NT2/D1 (cell line): ENCODE results near the gene HJURP.

Source experiments
- DNase-seq: peaks from one replicate; pipeline ENCODE4 v3.0.0-alpha.2; 2011; ENCODE audit warnings: low read depth, low spot score
- H3K27me3 ChIP-seq: 2 replicates; pipeline ENCODE4 v1.6.0; 2011; ENCODE audit warnings: mild to moderate bottlenecking; ENCODE audit not compliant: insufficient read length, insufficient read depth
- H3K36me3 ChIP-seq: 2 replicates; pipeline ENCODE4 v1.6.1; 2011; ENCODE audit warnings: mild to moderate bottlenecking, low read length, mixed read lengths; ENCODE audit not compliant: insufficient read depth, insufficient read length
- H3K4me1 ChIP-seq: 2 replicates; pipeline ENCODE4 v1.5.1; 2011; ENCODE audit not compliant: insufficient read depth, insufficient read length
- H3K4me3 ChIP-seq: 2 replicates; pipeline ENCODE4 v1.5.1; 2011; ENCODE audit warnings: low read depth; ENCODE audit not compliant: insufficient read length
- H3K9ac ChIP-seq: 2 replicates; pipeline ENCODE4 v1.6.0; 2011; ENCODE audit warnings: low read depth; ENCODE audit not compliant: insufficient read length
- H3K9me3 ChIP-seq: 2 replicates; pipeline ENCODE4 v1.5.1; 2011; ENCODE audit warnings: mild to moderate bottlenecking, low read length; ENCODE audit not compliant: insufficient read depth
- SUZ12 ChIP-seq: IDR thresholded peaks from 2 replicates; pipeline ENCODE4 v1.6.1; 2011; ENCODE audit not compliant: insufficient read length, insufficient read depth; ENCODE audit errors: extremely low read depth
- YY1 ChIP-seq: IDR thresholded peaks from 2 replicates; pipeline ENCODE4 v1.6.1; 2011; ENCODE audit not compliant: insufficient read length, insufficient read depth
- ZNF274 ChIP-seq: IDR thresholded peaks from 2 replicates; pipeline ENCODE4 v1.6.1; 2011; ENCODE audit warnings: mild to moderate bottlenecking, low read depth, low read length

The HJURP gene

GRCh38 chr2:233856184-233856583 lies 1.8 kb upstream of the HJURP start:
- H3K4me3 ChIP-seq = no peak overlapping the region
- peaks cover 25% of the 10 kb centered on the region for H3K36me3 ChIP-seq
- no peak for TF ChIP-seq SUZ12
- no peak for TF ChIP-seq YY1
- TF ChIP-seq ZNF274 = no peak
- no peaks in the 10 kb centered on the region for H3K9me3 ChIP-seq
- no peaks in the 10 kb centered on the region for H3K4me1 ChIP-seq
- H3K9ac ChIP-seq = no peak overlapping the region
- DNase-seq = no peak
- no peaks in the 10 kb centered on the region for H3K27me3 ChIP-seq

GRCh38 chr2:233855345-233855744 lies 1.0 kb upstream of the HJURP start:
- no peak for DNase-seq
- no peaks in the 10 kb centered on the region for H3K9me3 ChIP-seq
- H3K4me3 ChIP-seq = no peak overlapping the region
- no peaks in the 10 kb centered on the region for H3K27me3 ChIP-seq
- H3K4me1 ChIP-seq = no peaks in the 10 kb centered on the region
- no peak overlapping the region for H3K9ac ChIP-seq
- TF ChIP-seq ZNF274 (no peak), SUZ12 (no peak), YY1 (no peak)
- peaks cover 34% of the 10 kb centered on the region for H3K36me3 ChIP-seq

DNA sequence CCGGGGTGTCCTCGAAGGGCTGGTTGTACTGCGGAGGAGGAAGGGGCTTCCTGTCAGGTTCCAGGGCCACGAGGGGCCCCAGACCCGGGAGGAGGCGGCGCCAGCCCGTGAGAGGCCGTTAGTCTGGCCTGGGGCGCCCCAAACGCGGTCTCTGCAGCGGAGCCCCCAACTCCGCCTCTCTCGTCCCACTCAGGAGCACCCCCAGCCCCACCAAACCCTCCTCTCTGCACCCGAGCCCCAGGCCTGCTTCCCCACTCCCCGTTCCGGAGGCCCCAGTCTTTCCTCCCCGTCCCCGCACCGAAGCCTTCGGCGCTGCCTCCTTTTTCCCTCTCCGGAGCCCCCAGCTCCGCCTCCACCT lies 473 bp downstream of the HJURP start:
- Histone ChIP-seq H3K9ac (peak overlapping the region; percentile 96), H3K4me1 (no peaks in the 10 kb centered on the region), H3K27me3 (no peaks in the 10 kb centered on the region), H3K4me3 (peak overlapping the region; percentile 93), H3K9me3 (no peaks in the 10 kb centered on the region), H3K36me3 (peaks cover 49% of the 10 kb centered on the region)
- TF ChIP-seq ZNF274 (no peak), SUZ12 (no peak), YY1 (no peak)
- DNase-seq = no peak

DNA sequence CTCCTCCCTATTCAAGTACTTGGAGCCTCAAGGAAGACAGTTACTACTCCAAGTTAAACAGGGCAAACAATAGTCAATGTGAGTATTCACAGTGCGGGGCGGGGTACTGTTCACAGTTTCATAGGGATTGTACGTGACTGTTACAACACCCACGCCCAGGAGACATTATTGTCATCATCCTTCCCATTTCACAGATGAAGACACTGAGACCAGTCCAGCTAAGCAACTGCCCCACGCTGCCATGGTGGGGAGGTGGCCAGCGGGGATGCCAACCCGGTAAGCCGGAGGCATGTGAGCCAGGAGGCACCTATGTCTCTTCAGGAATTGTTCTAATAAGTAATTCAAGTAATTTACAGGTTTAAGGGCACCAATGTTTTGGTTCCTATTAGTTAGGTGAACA lies 982 bp downstream of the HJURP start:
- DNase-seq = no peak
- TF ChIP-seq YY1 = no peak
- no peak for TF ChIP-seq SUZ12
- TF ChIP-seq ZNF274 = no peak
- H3K4me1 ChIP-seq = no peaks in the 10 kb centered on the region
- peak overlapping the region; percentile 93 for H3K4me3 ChIP-seq
- peak overlapping the region; percentile 96 for H3K9ac ChIP-seq
- peaks cover 54% of the 10 kb centered on the region for H3K36me3 ChIP-seq
- H3K9me3 ChIP-seq = no peaks in the 10 kb centered on the region
- H3K27me3 ChIP-seq = no peaks in the 10 kb centered on the region

- no peaks in the 10 kb centered on the region for H3K9me3 ChIP-seq
- no peak overlapping the region for H3K4me3 ChIP-seq
- no peaks in the 10 kb centered on the region for H3K27me3 ChIP-seq
- H3K9ac ChIP-seq = no peak overlapping the region
- H3K4me1 ChIP-seq = peaks cover 3% of the 10 kb centered on the region
- peaks cover 67% of the 10 kb centered on the region for H3K36me3 ChIP-seq
- DNase-seq = no peak
- TF ChIP-seq ZNF274 = no peak
- no peak for TF ChIP-seq SUZ12
Measured at GRCh38 chr2:233852056-233852455, 2.3 kb downstream of the HJURP start.

DNA sequence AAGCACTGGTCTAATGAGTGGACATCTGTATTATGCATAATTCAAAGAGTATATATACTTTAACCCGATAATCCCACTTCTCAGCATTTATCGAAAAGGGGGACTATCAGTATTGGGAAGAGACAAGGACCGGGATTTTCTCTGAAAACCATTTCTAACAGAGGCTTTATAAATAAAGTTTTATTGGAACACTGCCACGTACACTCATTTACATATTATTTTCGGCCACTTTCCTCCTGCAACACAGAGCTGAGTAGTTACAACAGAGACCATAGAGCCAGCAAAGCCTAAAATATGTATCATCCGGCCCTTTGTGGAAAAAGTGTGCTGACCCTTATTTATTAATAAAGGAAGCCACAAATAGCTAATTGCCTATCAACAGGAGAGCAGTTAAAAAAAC lies 3.2 kb downstream of the HJURP start:
- H3K4me3 ChIP-seq = no peak overlapping the region
- H3K27me3 ChIP-seq = no peaks in the 10 kb centered on the region
- peaks cover 3% of the 10 kb centered on the region for H3K4me1 ChIP-seq
- no peaks in the 10 kb centered on the region for H3K9me3 ChIP-seq
- peaks cover 76% of the 10 kb centered on the region for H3K36me3 ChIP-seq
- H3K9ac ChIP-seq = no peak overlapping the region
- no peak for DNase-seq
- TF ChIP-seq YY1 = no peak
- TF ChIP-seq ZNF274 = no peak
- no peak for TF ChIP-seq SUZ12

GRCh38 chr2:233850745-233851144 lies 3.6 kb downstream of the HJURP start:
- Histone ChIP-seq H3K36me3 (peaks cover 79% of the 10 kb centered on the region), H3K27me3 (no peaks in the 10 kb centered on the region), H3K9ac (no peak overlapping the region), H3K4me3 (no peak overlapping the region), H3K4me1 (peaks cover 3% of the 10 kb centered on the region), H3K9me3 (no peaks in the 10 kb centered on the region)
- DNase-seq = no peak
- TF ChIP-seq ZNF274 = no peak
- TF ChIP-seq YY1 = no peak
- TF ChIP-seq SUZ12 = no peak
